H1 (cell line): ENCODE results near the gene CENPW. TPM values are rescaled to one million over a fixed set of nuclear protein-coding genes. Genes with fewer than 3 reads are reported as not detected.

ENCODE experiments used
- CHD7 ChIP-seq: fragments of 300-600 bp; sonication (generic); IDR thresholded peaks from 2 replicates; pipeline ENCODE4 v1.7.1; 2012; ENCODE audit warnings: low read length, moderate library complexity, mild to moderate bottlenecking, inconsistent platforms; ENCODE audit not compliant: insufficient replicate concordance
- KDM1A ChIP-seq: fragments of 200-600, 300-600 bp; sonication (generic); IDR thresholded peaks from 2 replicates; pipeline ENCODE4 v1.7.1; 2016; ENCODE audit warnings: mild to moderate bottlenecking, low read length, borderline replicate concordance
- KDM4A ChIP-seq: IDR thresholded peaks from one replicate; pipeline ENCODE4 v1.7.1; 2012; ENCODE audit warnings: low read depth, mild to moderate bottlenecking, moderate library complexity, low read length, inconsistent platforms; ENCODE audit not compliant: severe bottlenecking
- polyA plus RNA-seq, 7 experiments: library from polyadenylated mRNA; depleted of rRNA in 3 of 7; stranded (reverse) in 5 of 7; unstranded in 2 of 7; fragments of >200 nt in 5 of 7; fragments of 200-250 nt in 2 of 7; gene quantifications; 1 replicate in 5 of 7; 2 replicates in 1 of 7; 4 replicates in 1 of 7; pipeline versions ENCODE4 v1.2.1 to v1.2.3, GENCODE V29; 2011 to 2013; ENCODE audit warnings: missing spikeins in 2 of 7, mixed read lengths in 2 of 7
- total RNA-seq: library from RNA; stranded (reverse); fragmentation: NEBNext Ultra II Directional; extraction: Animal tissue kit (Norgen Biotek cat#: 25700); gene quantifications from 2 replicates; pipeline ENCODE4 v1.2.1, GENCODE V29; 2021

CENPW gene
- total and polyA plus RNA-seq, 2 of the 8 experiments (the other 6 are each of a cell fraction or from before 2014, with no cell fraction given), result 22.0 to 91.1 TPM

- no peak for TF ChIP-seq CHD7
- no peak for TF ChIP-seq KDM1A
- no peak for TF ChIP-seq KDM4A
Measured at GRCh38 chr6:126307849-126308248, 32.1 kb upstream of the CENPW start (continued).
